Stimulated activated CD4-positive, alpha-beta T cell treated with anti-CD3 and anti-CD28 coated beads, Interleukin-15, amount 100 ng/mL, for 24 hours (primary cell): ENCODE results near the gene VPS37B.
A peak's percentile ranks its signal among the peaks of the same experiment; 100 is the strongest.

Experiments
- DNase-seq: peaks from one replicate; pipeline ENCODE4 v3.0.0-alpha.2; 2020

VPS37B gene

GRCh38 chr12:122865268-122866231, 30.4 kb downstream of the VPS37B start:
- peak; percentile 40 for DNase-seq

- no peak for DNase-seq
Measured at GRCh38 chr12:122864894-122865253, 31.1 kb downstream of the VPS37B start.

- DNase-seq = no peak
Measured at GRCh38 chr12:122862872-122863701, 32.8 kb downstream of the VPS37B start.

- DNase-seq = no peak
Measured at GRCh38 chr12:122862110-122862634, 33.8 kb downstream of the VPS37B start.

GRCh38 chr12:122861587-122861970, 34.3 kb downstream of the VPS37B start:
- no peak for DNase-seq

- no peak for DNase-seq
Measured at GRCh38 chr12:122860854-122861586, 34.9 kb downstream of the VPS37B start.

GRCh38 chr12:122860040-122860853, 35.7 kb downstream of the VPS37B start:
- DNase-seq = peak; percentile 88

GRCh38 chr12:122859303-122860039, 36.5 kb downstream of the VPS37B start:
- DNase-seq = no peak

- DNase-seq = no peak
Measured at GRCh38 chr12:122858591-122859302, 37.2 kb downstream of the VPS37B start.

- DNase-seq = no peak
Measured at GRCh38 chr12:122858171-122858570, 37.8 kb downstream of the VPS37B start.

- no peak for DNase-seq
Measured at GRCh38 chr12:122856999-122857671, 38.8 kb downstream of the VPS37B start.

GRCh38 chr12:122855928-122856831, 39.7 kb downstream of the VPS37B start:
- DNase-seq = no peak

- no peak for DNase-seq
Measured at GRCh38 chr12:122855071-122855829, 40.7 kb downstream of the VPS37B start.

- no peak for DNase-seq
Measured at GRCh38 chr12:122854554-122854953, 41.4 kb downstream of the VPS37B start.

GRCh38 chr12:122853582-122854245, 42.2 kb downstream of the VPS37B start:
- DNase-seq = no peak

GRCh38 chr12:122852336-122853275, 43.3 kb downstream of the VPS37B start:
- no peak for DNase-seq
